Ascending aorta (tissue), 2 donors: ENCODE results near the gene ABHD2. TPM values are rescaled to one million over a fixed set of nuclear protein-coding genes. Genes with fewer than 3 reads are reported as not detected.
"Not testable (repeated sequence)": the region's sequence is repeated elsewhere in the genome, so short reads cannot be mapped to it uniquely, and the experiment has no call there.

Source experiments
- DNase-seq, 2 donors: peaks; one replicate each; pipeline ENCODE4 v3.0.0-alpha.2; 2019; ENCODE audit warnings: low spot score in 2 of 2
- H3K27ac ChIP-seq, 2 donors: fragments of 200-600 bp; sonication (generic); one replicate each; pipeline ENCODE4 v1.5.1; 2016 to 2017; ENCODE audit warnings: mild to moderate bottlenecking in 1 of 2
- H3K27me3 ChIP-seq: fragments of 200-600 bp; sonication (generic); one replicate; pipeline ENCODE4 v1.5.1; 2017
- H3K36me3 ChIP-seq, 2 donors: fragments of 200-600 bp; sonication (generic); one replicate each; pipeline ENCODE4 v1.5.1; 2016
- H3K4me1 ChIP-seq, 2 donors: fragments of 200-600 bp; sonication (generic); one replicate each; pipeline ENCODE4 v1.5.1; 2016 to 2017; ENCODE audit warnings: mild to moderate bottlenecking in 1 of 2
- H3K4me3 ChIP-seq, 2 donors: fragments of 200-600 bp; sonication (generic); one replicate each; pipeline ENCODE4 v1.5.1; 2016 to 2017; ENCODE audit warnings: mild to moderate bottlenecking in 1 of 2
- H3K9me3 ChIP-seq, 2 donors: fragments of 200-600 bp; sonication (generic); one replicate each; pipeline ENCODE4 v1.5.1; 2016
- CTCF ChIP-seq, 3 experiments: fragments of 200-600 bp in 2 of 3; fragments of 450-650 bp in 1 of 3; sonication (generic) in 2 of 3; IDR thresholded peaks; one replicate each; pipeline ENCODE4 v1.5.1; 2016 to 2019; ENCODE audit warnings: antibody characterized with exemption in 3 of 3, mild to moderate bottlenecking in 1 of 3, moderate library complexity in 1 of 3
- intact Hi-C: fragments of 100-400 bp; cut with DNase I; formaldehyde crosslinking; loops from one replicate; pipeline ENCODE4 v1.15.1; 2023
- total RNA-seq: library from RNA; depleted of rRNA; stranded (reverse); fragments of >200 nt; gene quantifications from one replicate; pipeline ENCODE4 v1.1.0, GENCODE V29; 2016

The ABHD2 gene
- total RNA-seq, 1 donor from 2014 or later: 228 TPM

- peaks cover 14 to 72% of the 10 kb centered on the region in 2 donors for H3K4me1 ChIP-seq
- no peak overlapping the region for H3K4me3 ChIP-seq
- H3K27ac ChIP-seq: peak overlapping the region; percentile 93 to 96
- intact Hi-C loops: loop anchor here (1.0 to 5.0 kb wide), 4 partner anchors 14 to 48 kb away; no protein-coding TSS in a partner anchor
- no peaks in the 10 kb centered on the region for H3K27me3 ChIP-seq
- DNase-seq: peak in 1 of 2 donors; percentile 85
- peaks cover 29 to 43% of the 10 kb centered on the region in 2 donors for H3K36me3 ChIP-seq
- H3K9me3 ChIP-seq: no peaks in the 10 kb centered on the region
- no peak for TF ChIP-seq CTCF (IDR thresholded peaks at IDR 0.05)
Observed at GRCh38 chr15:89119489-89120478, 31.5 kb downstream of the ABHD2 start.

GRCh38 chr15:89120479-89121000 lies 32.3 kb downstream of the ABHD2 start:
- H3K27ac ChIP-seq: peak overlapping the region; percentile 93 to 96
- peaks cover 32 to 43% of the 10 kb centered on the region in 2 donors for H3K36me3 ChIP-seq
- intact Hi-C loops: loop anchor here (1.0 to 5.0 kb wide), 4 partner anchors 15 to 47 kb away; no protein-coding TSS in a partner anchor

GRCh38 chr15:89121414-89121813 lies 33.2 kb downstream of the ABHD2 start:
- H3K4me1 ChIP-seq: peaks cover 9 to 60% of the 10 kb centered on the region in 2 donors
- peak overlapping the region; percentile 93 to 96 for H3K27ac ChIP-seq
- H3K27me3 ChIP-seq: no peaks in the 10 kb centered on the region
- H3K9me3 ChIP-seq: no peaks in the 10 kb centered on the region
- H3K36me3 ChIP-seq: peaks cover 39 to 45% of the 10 kb centered on the region in 2 donors
- intact Hi-C loops: loop anchor here (2.0 to 5.0 kb wide), 3 partner anchors 15 to 46 kb away; no protein-coding TSS in a partner anchor
- TF ChIP-seq CTCF (IDR thresholded peaks at IDR 0.05): no peak
- no peak for DNase-seq
- no peak overlapping the region for H3K4me3 ChIP-seq

More at GRCh38 chr15:89120479-89121000, 32.3 kb downstream of the ABHD2 start:
- not testable (repeated sequence) for H3K9me3 ChIP-seq, H3K4me3 ChIP-seq, H3K27me3 ChIP-seq
- peaks cover 12 to 64% of the 10 kb centered on the region in 2 donors for H3K4me1 ChIP-seq
- peak in 1 of 2 donors; percentile 63 for DNase-seq

- Histone ChIP-seq H3K27ac (peak overlapping the region; percentile 93 to 96), H3K27me3 (no peaks in the 10 kb centered on the region), H3K4me3 (no peak overlapping the region), H3K4me1 (peaks cover 15 to 55% of the 10 kb centered on the region in 2 donors), H3K36me3 (peaks cover 27 to 33% of the 10 kb centered on the region in 2 donors), H3K9me3 (no peaks in the 10 kb centered on the region)
- no peak for TF ChIP-seq CTCF (IDR thresholded peaks at IDR 0.05)
- intact Hi-C loops: loop anchor here (5.0 kb wide), 1 partner anchor 45 kb away; no protein-coding TSS in a partner anchor
- DNase-seq: no peak
Observed at GRCh38 chr15:89122505-89123180, 34.4 kb downstream of the ABHD2 start.

GRCh38 chr15:89123181-89123525 lies 34.9 kb downstream of the ABHD2 start:
- H3K27ac ChIP-seq: peak overlapping the region; percentile 93 to 96
- intact Hi-C loops: loop anchor here (5.0 kb wide), 1 partner anchor 44 kb away; no protein-coding TSS in a partner anchor
- H3K27me3 ChIP-seq: no peaks in the 10 kb centered on the region
- no peak overlapping the region for H3K4me3 ChIP-seq
- H3K9me3 ChIP-seq: no peaks in the 10 kb centered on the region
- TF ChIP-seq CTCF (IDR thresholded peaks at IDR 0.05): no peak
- peaks cover 15 to 51% of the 10 kb centered on the region in 2 donors for H3K4me1 ChIP-seq
- H3K36me3 ChIP-seq: peaks cover 22 to 30% of the 10 kb centered on the region in 2 donors
- DNase-seq: no peak
